Mammary epithelial cell (primary cell): ENCODE results near the gene TMEM263.

Experiments used
- EZH2 ChIP-seq: IDR thresholded peaks from 2 replicates; pipeline ENCODE4 v1.6.1; 2012; ENCODE audit warnings: low read length, inconsistent platforms, borderline replicate concordance
- TF ChIP-seq, protein P1 (sequence below), 2 donors: IDR thresholded peaks in 1 of 2; conservative IDR thresholded peaks in 1 of 2; 2 replicates each; pipeline ENCODE4 v1.5.1; 2011 to 2012; ENCODE audit warnings: inconsistent platforms in 2 of 2, low read length in 2 of 2, mild to moderate bottlenecking in 2 of 2, control low read depth in 1 of 2, low read depth in 1 of 2; ENCODE audit not compliant: insufficient read depth in 1 of 2; ENCODE audit errors: extremely low read depth in 1 of 2

DNA sequence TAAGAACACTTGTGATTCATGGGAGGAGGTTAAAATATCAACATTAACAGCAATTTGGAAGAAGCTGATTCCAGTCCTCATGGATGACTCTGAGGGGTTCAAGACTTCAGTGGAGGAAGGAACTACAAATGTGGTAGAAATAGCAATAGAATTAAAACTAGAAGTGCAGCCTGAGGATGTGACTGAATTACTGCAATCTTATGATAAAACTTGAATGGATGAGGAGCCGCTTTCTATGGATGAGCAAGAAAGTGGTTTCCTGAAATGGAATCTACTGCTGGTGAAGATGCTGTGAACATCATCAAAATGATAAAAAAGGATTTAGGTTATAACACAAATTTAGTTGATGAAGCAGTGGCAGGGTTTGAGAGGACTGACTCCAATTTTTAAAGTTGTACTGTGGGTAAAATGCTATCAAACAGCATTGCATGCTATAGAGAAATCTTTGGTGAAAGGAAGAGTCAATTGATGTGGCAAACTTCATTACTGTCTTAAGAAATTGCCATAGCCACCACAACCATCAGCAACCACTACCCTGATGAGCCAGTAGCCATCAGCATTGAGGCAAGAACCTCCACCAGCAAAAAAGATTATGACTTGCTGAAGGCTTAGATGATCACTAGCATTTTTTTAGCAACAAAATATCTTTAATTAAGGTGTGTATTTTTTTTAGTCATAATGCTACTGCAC lies 57.2 kb downstream of the TMEM263 start:
- no peak for TF ChIP-seq EZH2
- TF ChIP-seq, protein P1, sequence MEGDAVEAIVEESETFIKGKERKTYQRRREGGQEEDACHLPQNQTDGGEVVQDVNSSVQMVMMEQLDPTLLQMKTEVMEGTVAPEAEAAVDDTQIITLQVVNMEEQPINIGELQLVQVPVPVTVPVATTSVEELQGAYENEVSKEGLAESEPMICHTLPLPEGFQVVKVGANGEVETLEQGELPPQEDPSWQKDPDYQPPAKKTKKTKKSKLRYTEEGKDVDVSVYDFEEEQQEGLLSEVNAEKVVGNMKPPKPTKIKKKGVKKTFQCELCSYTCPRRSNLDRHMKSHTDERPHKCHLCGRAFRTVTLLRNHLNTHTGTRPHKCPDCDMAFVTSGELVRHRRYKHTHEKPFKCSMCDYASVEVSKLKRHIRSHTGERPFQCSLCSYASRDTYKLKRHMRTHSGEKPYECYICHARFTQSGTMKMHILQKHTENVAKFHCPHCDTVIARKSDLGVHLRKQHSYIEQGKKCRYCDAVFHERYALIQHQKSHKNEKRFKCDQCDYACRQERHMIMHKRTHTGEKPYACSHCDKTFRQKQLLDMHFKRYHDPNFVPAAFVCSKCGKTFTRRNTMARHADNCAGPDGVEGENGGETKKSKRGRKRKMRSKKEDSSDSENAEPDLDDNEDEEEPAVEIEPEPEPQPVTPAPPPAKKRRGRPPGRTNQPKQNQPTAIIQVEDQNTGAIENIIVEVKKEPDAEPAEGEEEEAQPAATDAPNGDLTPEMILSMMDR (conservative IDR thresholded peaks at IDR 0.05 in 1 of 2, IDR thresholded peaks at IDR 0.05 in 1 of 2; ENCODE audit: extremely low read depth in 1 of 2, insufficient read depth in 1 of 2, low read depth in 1 of 2, low read length in 2 of 2), result no peak
